Lung (tissue), 12 donors: ENCODE results near the gene MEIS2. TPM values are rescaled to one million over a fixed set of nuclear protein-coding genes. Genes with fewer than 3 reads are reported as not detected.

Experiments used
- ATAC-seq: fragments of 200-7000 bp; cut with Tn5 transposase; one replicate; pipeline ENCODE4 v1.9.1; 2020; ENCODE audit warnings: moderate number of reproducible peaks; ENCODE audit not compliant: insufficient read depth, low FRiP score
- DNase-seq, 3 donors: peaks; one replicate each; pipeline ENCODE4 v3.0.0-alpha.2; 2013 to 2017
- H3K27ac ChIP-seq, 2 donors: one replicate each; pipeline ENCODE4 v1.5.1; 2013; ENCODE audit warnings: mild to moderate bottlenecking in 2 of 2, moderate library complexity in 2 of 2, control low read depth in 1 of 2, inconsistent platforms in 1 of 2, low read depth in 1 of 2, low read length in 1 of 2
- H3K27me3 ChIP-seq, 3 donors: one replicate each; pipeline ENCODE4 v1.5.1; 2013; ENCODE audit warnings: low read length in 2 of 3; ENCODE audit not compliant: control insufficient read depth in 3 of 3, insufficient read depth in 3 of 3
- H3K36me3 ChIP-seq, 4 donors: one replicate each; pipeline ENCODE4 v1.5.1; 2013; ENCODE audit warnings: low read length in 4 of 4, mild to moderate bottlenecking in 1 of 4, moderate library complexity in 1 of 4; ENCODE audit not compliant: control insufficient read depth in 4 of 4, insufficient read depth in 4 of 4
- H3K4me1 ChIP-seq, 5 donors: one replicate each; pipeline ENCODE4 v1.5.1; 2013; ENCODE audit warnings: low read length in 5 of 5, mild to moderate bottlenecking in 2 of 5, moderate library complexity in 1 of 5; ENCODE audit not compliant: control insufficient read depth in 5 of 5, insufficient read depth in 5 of 5
- H3K4me3 ChIP-seq: one replicate; pipeline ENCODE4 v1.5.1; 2013; ENCODE audit warnings: mild to moderate bottlenecking, control low read depth, moderate library complexity
- H3K9ac ChIP-seq, 2 donors: one replicate each; pipeline ENCODE4 v1.5.1; 2013; ENCODE audit warnings: low read length in 2 of 2, control low read depth in 1 of 2; ENCODE audit not compliant: insufficient read depth in 1 of 2
- H3K9me3 ChIP-seq, 4 donors: one replicate each; pipeline ENCODE4 v1.5.1; 2013; ENCODE audit warnings: low read length in 3 of 4, mild to moderate bottlenecking in 1 of 4, moderate library complexity in 1 of 4; ENCODE audit not compliant: control insufficient read depth in 4 of 4, insufficient read depth in 3 of 4
- CTCF ChIP-seq: IDR thresholded peaks from 2 replicates; pipeline ENCODE4 v1.5.1; 2012; ENCODE audit warnings: mild to moderate bottlenecking; ENCODE audit errors: control extremely low read depth, extremely low read depth
- WGBS, 2 donors: extraction: QIAGEN DNeasy Blood & Tissue Kit; methylation state at CpG; one replicate each; pipeline ENCODE4 v1.1.7; 2013; 5-methylcytosine and 5-hydroxymethylcytosine counted together
- polyA plus RNA-seq, 2 donors: library from polyadenylated mRNA; stranded (reverse); fragments of 200-250 nt; gene quantifications; one replicate each; pipeline ENCODE4 v1.2.1, GENCODE V29; 2013
- total RNA-seq, 2 donors: library from RNA; depleted of rRNA in 1 of 2; stranded (reverse); fragments of >200 nt in 1 of 2; gene quantifications; one replicate each; pipeline ENCODE4 v1.2.1, GENCODE V29; 2014 to 2021
- donor health status: control.
- donor health status: control.
- donor health status: Bipolar disorder and iron deficiency.
- donor health status: healthy.
- donor health status: DM: yes; HTN: yes; CAD: no.

The MEIS2 gene
- total and polyA plus RNA-seq, 4 donors, result 5.6 to 47.5 (median 13.7) TPM

- Histone ChIP-seq H3K9ac (no peak overlapping the region), H3K4me3 (no peak overlapping the region), H3K4me1 (peaks cover 0 to 13% (median 2%) of the 10 kb centered on the region in 5 donors), H3K27ac (no peak overlapping the region), H3K36me3 (no peaks in the 10 kb centered on the region), H3K9me3 (no peaks in the 10 kb centered on the region), H3K27me3 (peaks cover 0 to 66% (median 52%) of the 10 kb centered on the region in 3 donors)
- ATAC-seq, result no peak
- 44 to 69% methylated on average over 27 of the region's 27 CpGs for WGBS, 2 donors
- TF ChIP-seq CTCF, result no peak
- DNase-seq, result peak in 1 of 3 donors; percentile 31
Observed at GRCh38 chr15:37103475-37104423, 3.4 kb upstream of the MEIS2 start.

- H3K9ac ChIP-seq, result no peak overlapping the region
- peaks cover 0 to 13% (median 2%) of the 10 kb centered on the region in 5 donors for H3K4me1 ChIP-seq
- no peak for TF ChIP-seq CTCF
- peak in 1 of 3 donors; percentile 45 for DNase-seq
- no peak for ATAC-seq
- WGBS, 2 donors, result 48 to 56% methylated on average over 2 of the region's 2 CpGs
- no peaks in the 10 kb centered on the region for H3K9me3 ChIP-seq
- peak overlapping the region in 1 of 2 donors; percentile 63 for H3K27ac ChIP-seq
- peaks cover 0 to 60% (median 45%) of the 10 kb centered on the region in 3 donors for H3K27me3 ChIP-seq
- no peak overlapping the region for H3K4me3 ChIP-seq
- no peaks in the 10 kb centered on the region for H3K36me3 ChIP-seq
Observed at GRCh38 chr15:37103163-37103435, 2.8 kb upstream of the MEIS2 start.

- Histone ChIP-seq H3K9ac (peak overlapping the region in 1 of 2 donors; percentile 70), H3K27ac (peak overlapping the region; percentile 52 to 63), H3K4me3 (peak overlapping the region; percentile 50), H3K4me1 (peaks cover 0 to 14% (median 2%) of the 10 kb centered on the region in 5 donors), H3K27me3 (peaks cover 0 to 54% (median 39%) of the 10 kb centered on the region in 3 donors), H3K36me3 (no peaks in the 10 kb centered on the region), H3K9me3 (no peaks in the 10 kb centered on the region)
- WGBS, 2 donors, result 7 to 16% methylated on average over 38 of the region's 38 CpGs
- DNase-seq (peak in 1 of 3 donors; percentile 35), ATAC-seq (no peak)
- no peak for TF ChIP-seq CTCF
Observed at GRCh38 chr15:37102305-37103162, 2.2 kb upstream of the MEIS2 start.
